H9 (cell line): Measurements from ENCODE around the gene ACKR3. TPM values are rescaled to one million over a fixed set of nuclear protein-coding genes. Genes with fewer than 3 reads are reported as not detected.

Experiments
- DNase-seq: peaks from one replicate; pipeline ENCODE4 v3.0.0-alpha.2; 2017
- H2AFZ ChIP-seq: one replicate; pipeline ENCODE4 v1.6.1; 2013; ENCODE audit warnings: mild to moderate bottlenecking, low read length, control low read depth, moderate library complexity
- H2AK5ac ChIP-seq: 2 replicates; pipeline ENCODE4 v1.6.1; 2013; ENCODE audit warnings: low read length, control low read depth, mixed read lengths; ENCODE audit not compliant: insufficient read length
- H2BK120ac ChIP-seq: one replicate; pipeline ENCODE4 v1.6.1; 2013; ENCODE audit warnings: low read depth, mild to moderate bottlenecking, low read length, control low read depth, inconsistent platforms; ENCODE audit not compliant: poor library complexity, severe bottlenecking
- H2BK12ac ChIP-seq: 2 replicates; pipeline ENCODE4 v1.6.1; 2013; ENCODE audit warnings: low read length, control low read depth, mixed read lengths, low read depth; ENCODE audit not compliant: insufficient read length
- H2BK15ac ChIP-seq: 2 replicates; pipeline ENCODE4 v1.6.1; 2013; ENCODE audit warnings: low read depth, low read length, control low read depth
- H2BK20ac ChIP-seq: one replicate; pipeline ENCODE4 v1.6.1; 2013; ENCODE audit warnings: low read depth, mild to moderate bottlenecking, low read length, control low read depth, inconsistent platforms; ENCODE audit not compliant: poor library complexity, severe bottlenecking
- H2BK5ac ChIP-seq: 2 replicates; pipeline ENCODE4 v1.6.1; 2013; ENCODE audit warnings: low read length, control low read depth, mixed read lengths; ENCODE audit not compliant: insufficient read length
- H3K14ac ChIP-seq: 2 replicates; pipeline ENCODE4 v1.6.1; 2013; ENCODE audit warnings: low read length, control low read depth; ENCODE audit not compliant: insufficient read depth
- H3K18ac ChIP-seq: 2 replicates; pipeline ENCODE4 v1.6.1; 2013; ENCODE audit warnings: low read depth, mild to moderate bottlenecking, mixed read lengths, low read length, control low read depth; ENCODE audit not compliant: insufficient read length
- H3K23ac ChIP-seq: 2 replicates; pipeline ENCODE4 v1.6.1; 2013; ENCODE audit warnings: low read length, control low read depth, mixed read lengths, low read depth; ENCODE audit not compliant: insufficient read length
- H3K23me2 ChIP-seq: 2 replicates; pipeline ENCODE4 v1.6.1; 2013; ENCODE audit warnings: low read depth, mild to moderate bottlenecking, mixed read lengths, low read length, control low read depth; ENCODE audit not compliant: insufficient read length, poor library complexity, severe bottlenecking
- H3K27ac ChIP-seq: 2 replicates; pipeline ENCODE4 v1.5.1; 2013; ENCODE audit warnings: low read length, control low read depth, mixed read lengths, low read depth; ENCODE audit not compliant: insufficient read length
- H3K27me3 ChIP-seq: 2 replicates; pipeline ENCODE4 v1.6.1; 2013; ENCODE audit warnings: low read length, control low read depth, inconsistent platforms; ENCODE audit not compliant: insufficient read depth
- H3K4ac ChIP-seq: 2 replicates; pipeline ENCODE4 v1.6.1; 2013; ENCODE audit warnings: low read depth, mild to moderate bottlenecking, control low read depth, inconsistent platforms, low read length, moderate library complexity
- H3K4me1 ChIP-seq: 2 replicates; pipeline ENCODE4 v1.6.1; 2013; ENCODE audit warnings: low read length, control low read depth, inconsistent platforms; ENCODE audit not compliant: insufficient read depth
- H3K4me2 ChIP-seq: 2 replicates; pipeline ENCODE4 v1.6.1; 2013; ENCODE audit warnings: low read length, control low read depth, mixed read lengths; ENCODE audit not compliant: insufficient read length, insufficient read depth
- H3K56ac ChIP-seq: 2 replicates; pipeline ENCODE4 v1.6.1; 2013; ENCODE audit warnings: low read depth, mild to moderate bottlenecking, mixed read lengths, low read length, control low read depth; ENCODE audit not compliant: insufficient read length
- H3K79me1 ChIP-seq: 2 replicates; pipeline ENCODE4 v1.6.1; 2013; ENCODE audit warnings: low read depth, mild to moderate bottlenecking, moderate library complexity, low read length, control low read depth, inconsistent platforms; ENCODE audit not compliant: insufficient read depth, poor library complexity, severe bottlenecking
- H3K79me2 ChIP-seq: 2 replicates; pipeline ENCODE4 v1.6.1; 2013; ENCODE audit warnings: low read length, control low read depth, inconsistent platforms; ENCODE audit not compliant: insufficient read depth
- H3K9ac ChIP-seq: 2 replicates; pipeline ENCODE4 v1.6.1; 2013; ENCODE audit warnings: low read length, control low read depth, mixed read lengths; ENCODE audit not compliant: insufficient read length; ENCODE audit errors: extremely low read depth
- H3K9me3 ChIP-seq: one replicate; pipeline ENCODE4 v1.6.1; 2013; ENCODE audit warnings: low read depth, low read length, inconsistent platforms; ENCODE audit not compliant: control insufficient read depth
- H3T11ph ChIP-seq: one replicate; pipeline ENCODE4 v1.6.1; 2013; ENCODE audit warnings: mild to moderate bottlenecking, low read length, control low read depth, inconsistent platforms
- H4K20me1 ChIP-seq: one replicate; pipeline ENCODE4 v1.6.1; 2013; ENCODE audit not compliant: control insufficient read depth, insufficient read length, insufficient read depth
- H4K5ac ChIP-seq: 2 replicates; pipeline ENCODE4 v1.6.1; 2013; ENCODE audit warnings: low read depth, mild to moderate bottlenecking, mixed read lengths, low read length, control low read depth; ENCODE audit not compliant: insufficient read length
- H4K8ac ChIP-seq: replicated peaks from 2 replicates; pipeline ENCODE4 v1.6.1; 2013; ENCODE audit warnings: low read length, control low read depth, mixed read lengths, low read depth; ENCODE audit not compliant: insufficient read length
- H4K91ac ChIP-seq: 2 replicates; pipeline ENCODE4 v1.6.1; 2013; ENCODE audit warnings: low read depth, mild to moderate bottlenecking, moderate library complexity, mixed read lengths, low read length, control low read depth; ENCODE audit not compliant: insufficient read length
- H3K27ac Mint-ChIP-seq, 3 experiments: 2 replicates in 2 of 3; 3 replicates in 1 of 3; pipeline ENCODE4 v1.8.0; 2020 to 2021; ENCODE audit warnings: mixed read lengths in 3 of 3, mild to moderate bottlenecking in 1 of 3, moderate library complexity in 1 of 3
- H3K27me3 Mint-ChIP-seq: 2 replicates; pipeline ENCODE4 v1.8.0; 2021; ENCODE audit warnings: low read depth, mild to moderate bottlenecking, moderate library complexity, mixed read lengths
- H3K36me3 Mint-ChIP-seq, 3 experiments: 2 replicates in 2 of 3; 3 replicates in 1 of 3; pipeline ENCODE4 v1.8.0; 2020 to 2021; ENCODE audit warnings: low read depth in 3 of 3, mixed read lengths in 3 of 3; ENCODE audit not compliant: insufficient read depth in 1 of 3
- H3K4me1 Mint-ChIP-seq, 2 experiments: 2 replicates each; pipeline ENCODE4 v1.8.0; 2020; ENCODE audit warnings: mixed read lengths in 2 of 2
- H3K4me3 Mint-ChIP-seq, 2 experiments: 2 replicates in 1 of 2; 3 replicates in 1 of 2; pipeline ENCODE4 v1.8.0; 2020 to 2021; ENCODE audit warnings: mild to moderate bottlenecking in 2 of 2, mixed read lengths in 2 of 2, moderate library complexity in 1 of 2
- H3K9me3 Mint-ChIP-seq, 2 experiments: 2 replicates in 1 of 2; 3 replicates in 1 of 2; pipeline ENCODE4 v1.8.0; 2020; ENCODE audit warnings: mild to moderate bottlenecking in 2 of 2, mixed read lengths in 2 of 2, moderate library complexity in 1 of 2
- WGBS: extraction: QIAGEN DNeasy Blood & Tissue Kit; methylation state at CpG from one replicate; pipeline ENCODE4 v1.1.7; 2013; ENCODE audit warnings: missing lambda C conversion rate, low lambda C conversion rate, mixed read lengths; ENCODE audit not compliant: insufficient read length; ENCODE audit errors: extremely low coverage; 5-methylcytosine and 5-hydroxymethylcytosine counted together
- total RNA-seq: library from RNA; stranded (reverse); gene quantifications from 2 replicates; pipeline ENCODE4 v1.2.1, GENCODE V29; 2021
- TF ChIP-seq, protein P1 (sequence below): fragments of 200-600 bp; sonication (generic); conservative IDR thresholded peaks from 3 replicates; pipeline ENCODE4 v1.8.0; 2021; ENCODE audit warnings: antibody characterized with exemption, mild to moderate bottlenecking

Gene ACKR3
- total RNA-seq, 1 experiment from 2014 or later, result 0.44 TPM

DNA sequence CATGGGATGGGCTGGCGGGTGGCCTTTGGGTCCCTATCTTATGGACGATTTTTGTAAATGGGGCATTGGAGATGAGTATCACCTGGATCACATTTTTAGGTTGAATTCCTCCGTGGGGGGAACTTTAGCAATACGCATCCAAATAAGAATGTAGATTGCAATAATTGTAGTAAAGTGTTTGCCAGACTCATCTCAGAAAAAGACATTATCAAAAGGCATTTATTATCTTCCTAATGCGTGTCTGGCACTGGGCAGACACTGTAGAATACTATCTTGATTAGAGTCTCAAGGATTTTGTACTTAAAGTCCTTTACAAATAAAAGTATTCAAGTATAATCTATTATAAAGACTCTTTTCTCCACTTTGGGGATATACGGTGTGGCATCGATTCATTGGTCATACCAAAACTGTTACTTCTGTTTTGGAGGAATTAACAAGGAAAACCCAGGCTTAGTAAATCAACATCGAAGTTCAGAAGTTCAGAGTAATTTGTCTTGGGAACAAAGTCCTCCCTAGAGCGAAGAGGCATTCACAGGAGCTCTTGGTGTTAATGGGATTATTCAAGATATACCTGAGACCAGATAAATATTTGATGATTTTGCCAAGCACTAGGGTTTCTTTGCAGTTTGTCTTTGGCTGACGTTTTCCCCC lies 578 bp upstream of the ACKR3 start:
- Histone ChIP-seq H2BK5ac (no peak overlapping the region), H2BK15ac (no peak overlapping the region), H3K4me1 (peaks cover 5% of the 10 kb centered on the region; the same call in 1 of the 2 replicates), H3K79me2 (no peaks in the 10 kb centered on the region), H2AFZ (no peak overlapping the region), H4K5ac (no peak overlapping the region), H3K23ac (no peak overlapping the region), H3K4ac (no peak overlapping the region), H3K56ac (no peak overlapping the region), H3K9ac (no peak overlapping the region), H2AK5ac (no peak overlapping the region), H3K18ac (no peak overlapping the region), H4K20me1 (no peaks in the 10 kb centered on the region), H3K79me1 (no peaks in the 10 kb centered on the region), H3K23me2 (peaks cover 7% of the 10 kb centered on the region), H3T11ph (no peak overlapping the region), H2BK120ac (no peak overlapping the region), H4K91ac (no peak overlapping the region), H3K27me3 (peaks cover 11% of the 10 kb centered on the region; the same call in 1 of the 2 replicates), H3K4me2 (peak overlapping the region; percentile 71), H3K9me3 (no peaks in the 10 kb centered on the region), H3K14ac (no peak overlapping the region), H2BK20ac (no peak overlapping the region), H2BK12ac (no peak overlapping the region), H3K27ac (no peak overlapping the region), H4K8ac (no peak overlapping the region)
- Mint-ChIP-seq H3K4me1 (peaks cover 67 to 74% of the 10 kb centered on the region in 2 experiments), H3K27ac (peak overlapping the region in 2 of 3 experiments; percentile 55 to 73; a peak in 3 of 7 replicates), H3K27me3 (peaks cover 51% of the 10 kb centered on the region), H3K9me3 (no peaks in the 10 kb centered on the region), H3K36me3 (no peaks in the 10 kb centered on the region), H3K4me3 (peak overlapping the region in 1 of 2 experiments; percentile 66; a peak in 3 of 5 replicates)
- TF ChIP-seq, protein P1, sequence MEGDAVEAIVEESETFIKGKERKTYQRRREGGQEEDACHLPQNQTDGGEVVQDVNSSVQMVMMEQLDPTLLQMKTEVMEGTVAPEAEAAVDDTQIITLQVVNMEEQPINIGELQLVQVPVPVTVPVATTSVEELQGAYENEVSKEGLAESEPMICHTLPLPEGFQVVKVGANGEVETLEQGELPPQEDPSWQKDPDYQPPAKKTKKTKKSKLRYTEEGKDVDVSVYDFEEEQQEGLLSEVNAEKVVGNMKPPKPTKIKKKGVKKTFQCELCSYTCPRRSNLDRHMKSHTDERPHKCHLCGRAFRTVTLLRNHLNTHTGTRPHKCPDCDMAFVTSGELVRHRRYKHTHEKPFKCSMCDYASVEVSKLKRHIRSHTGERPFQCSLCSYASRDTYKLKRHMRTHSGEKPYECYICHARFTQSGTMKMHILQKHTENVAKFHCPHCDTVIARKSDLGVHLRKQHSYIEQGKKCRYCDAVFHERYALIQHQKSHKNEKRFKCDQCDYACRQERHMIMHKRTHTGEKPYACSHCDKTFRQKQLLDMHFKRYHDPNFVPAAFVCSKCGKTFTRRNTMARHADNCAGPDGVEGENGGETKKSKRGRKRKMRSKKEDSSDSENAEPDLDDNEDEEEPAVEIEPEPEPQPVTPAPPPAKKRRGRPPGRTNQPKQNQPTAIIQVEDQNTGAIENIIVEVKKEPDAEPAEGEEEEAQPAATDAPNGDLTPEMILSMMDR, result no peak
- no CpG with 5 or more reads among the region's 10 CpGs for WGBS
- no peak for DNase-seq
